Lower lobe of right lung (tissue), 2 donors: ENCODE data around the gene XYLT2. TPM values are rescaled to one million over a fixed set of nuclear protein-coding genes. Genes with fewer than 3 reads are reported as not detected.
"Not testable (repeated sequence)": the region's sequence is repeated elsewhere in the genome, so short reads cannot be mapped to it uniquely, and the experiment has no call there.

Source experiments
- ATAC-seq, 2 donors: fragments of 200-7000 bp; cut with Tn5 transposase; one replicate each; pipeline ENCODE4 v1.9.1; 2020 to 2022; ENCODE audit warnings: mild to moderate bottlenecking in 2 of 2, moderate library complexity in 2 of 2
- DNase-seq: peaks from one replicate; pipeline ENCODE4 v3.0.0-alpha.2; 2020
- H3K27ac ChIP-seq: fragments of 200-600 bp; one replicate; pipeline ENCODE4 v1.8.0; 2022
- H3K27me3 ChIP-seq: fragments of 200-600 bp; one replicate; pipeline ENCODE4 v1.8.0; 2022; ENCODE audit warnings: low read depth
- H3K36me3 ChIP-seq: fragments of 200-600 bp; one replicate; pipeline ENCODE4 v1.8.0; 2022; ENCODE audit warnings: mild to moderate bottlenecking
- H3K4me1 ChIP-seq: fragments of 200-600 bp; one replicate; pipeline ENCODE4 v1.8.0; 2022
- H3K4me3 ChIP-seq: fragments of 200-600 bp; one replicate; pipeline ENCODE4 v1.8.0; 2022; ENCODE audit warnings: mild to moderate bottlenecking
- H3K9me3 ChIP-seq: fragments of 200-600 bp; one replicate; pipeline ENCODE4 v1.8.0; 2022
- intact Hi-C: fragments of 100-400 bp; cut with DNase I; formaldehyde crosslinking; loops from one replicate; pipeline ENCODE4 v1.11.0; 2022
- total RNA-seq: library from RNA; stranded (reverse); fragmentation: NEBNext Ultra II Directional; extraction: Animal tissue kit (Norgen Biotek cat#: 25700); gene quantifications from one replicate; pipeline ENCODE4 v1.2.1, GENCODE V29; 2021
- TF ChIP-seq, protein P1 (sequence below): fragments of 200-600 bp; IDR thresholded peaks from one replicate; pipeline ENCODE4 v1.8.0; 2022; ENCODE audit warnings: antibody characterized with exemption, mild to moderate bottlenecking
- donor health status: DM: no; HTN: yes; CAD: no; lungs with severe emphysema.

XYLT2 gene
- total RNA-seq, 1 donor from 2014 or later = 19.3 TPM

DNA sequence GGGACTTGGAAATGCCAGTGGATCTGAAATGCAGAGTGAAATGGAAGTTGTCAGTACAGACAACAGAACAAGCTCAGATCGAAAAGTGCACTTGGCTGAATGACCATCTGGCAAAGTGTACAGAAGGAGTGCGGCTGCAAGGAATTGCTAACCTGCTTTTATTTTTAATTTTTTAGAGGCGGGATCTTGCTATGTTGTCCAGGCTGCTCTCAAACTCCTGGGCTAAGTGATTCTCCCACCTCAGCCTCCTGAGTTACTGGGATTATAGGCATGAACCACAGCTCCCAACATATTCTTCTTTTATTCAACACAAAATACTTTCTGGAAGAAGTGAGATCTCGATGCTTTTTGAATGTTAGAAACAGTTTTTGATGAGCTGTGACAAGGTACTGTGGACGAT lies 47.8 kb downstream of the XYLT2 start:
- DNase-seq = no peak
- peaks cover 25% of the 10 kb centered on the region for H3K4me1 ChIP-seq
- no peaks in the 10 kb centered on the region for H3K9me3 ChIP-seq
- intact Hi-C loops = no loop called here
- no peaks in the 10 kb centered on the region for H3K27me3 ChIP-seq
- no peak overlapping the region for H3K4me3 ChIP-seq
- H3K36me3 ChIP-seq = peaks cover 65% of the 10 kb centered on the region
- TF ChIP-seq, protein P1, sequence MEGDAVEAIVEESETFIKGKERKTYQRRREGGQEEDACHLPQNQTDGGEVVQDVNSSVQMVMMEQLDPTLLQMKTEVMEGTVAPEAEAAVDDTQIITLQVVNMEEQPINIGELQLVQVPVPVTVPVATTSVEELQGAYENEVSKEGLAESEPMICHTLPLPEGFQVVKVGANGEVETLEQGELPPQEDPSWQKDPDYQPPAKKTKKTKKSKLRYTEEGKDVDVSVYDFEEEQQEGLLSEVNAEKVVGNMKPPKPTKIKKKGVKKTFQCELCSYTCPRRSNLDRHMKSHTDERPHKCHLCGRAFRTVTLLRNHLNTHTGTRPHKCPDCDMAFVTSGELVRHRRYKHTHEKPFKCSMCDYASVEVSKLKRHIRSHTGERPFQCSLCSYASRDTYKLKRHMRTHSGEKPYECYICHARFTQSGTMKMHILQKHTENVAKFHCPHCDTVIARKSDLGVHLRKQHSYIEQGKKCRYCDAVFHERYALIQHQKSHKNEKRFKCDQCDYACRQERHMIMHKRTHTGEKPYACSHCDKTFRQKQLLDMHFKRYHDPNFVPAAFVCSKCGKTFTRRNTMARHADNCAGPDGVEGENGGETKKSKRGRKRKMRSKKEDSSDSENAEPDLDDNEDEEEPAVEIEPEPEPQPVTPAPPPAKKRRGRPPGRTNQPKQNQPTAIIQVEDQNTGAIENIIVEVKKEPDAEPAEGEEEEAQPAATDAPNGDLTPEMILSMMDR = no peak
- ATAC-seq = no peak
- no peak overlapping the region for H3K27ac ChIP-seq

DNA sequence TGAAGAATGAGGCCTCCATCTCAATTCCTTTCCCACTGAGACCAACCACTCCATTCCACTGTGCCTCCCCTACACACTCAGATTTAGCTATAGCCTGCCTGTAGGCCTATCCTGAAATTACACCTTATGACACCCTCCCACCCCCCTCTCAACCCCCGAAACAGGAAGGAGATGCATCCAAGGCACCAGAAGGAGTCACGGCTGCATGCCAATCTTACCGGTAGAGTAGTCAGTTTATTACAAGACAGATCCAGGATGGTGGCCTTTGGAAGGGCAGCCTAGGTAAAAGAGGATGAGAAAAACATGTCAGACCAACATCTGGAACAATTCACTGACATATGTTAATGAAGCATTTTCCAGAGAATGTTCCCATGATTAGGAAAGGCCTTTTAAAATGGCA lies 48.8 kb downstream of the XYLT2 start:
- H3K4me1 ChIP-seq = peaks cover 25% of the 10 kb centered on the region
- DNase-seq = no peak
- intact Hi-C loops = no loop called here
- no peak overlapping the region for H3K4me3 ChIP-seq
- no peak overlapping the region for H3K27ac ChIP-seq
- H3K36me3 ChIP-seq = peaks cover 55% of the 10 kb centered on the region
- TF ChIP-seq, protein P1 = no peak
- ATAC-seq = no peak
- no peaks in the 10 kb centered on the region for H3K27me3 ChIP-seq
- H3K9me3 ChIP-seq = no peaks in the 10 kb centered on the region

DNA sequence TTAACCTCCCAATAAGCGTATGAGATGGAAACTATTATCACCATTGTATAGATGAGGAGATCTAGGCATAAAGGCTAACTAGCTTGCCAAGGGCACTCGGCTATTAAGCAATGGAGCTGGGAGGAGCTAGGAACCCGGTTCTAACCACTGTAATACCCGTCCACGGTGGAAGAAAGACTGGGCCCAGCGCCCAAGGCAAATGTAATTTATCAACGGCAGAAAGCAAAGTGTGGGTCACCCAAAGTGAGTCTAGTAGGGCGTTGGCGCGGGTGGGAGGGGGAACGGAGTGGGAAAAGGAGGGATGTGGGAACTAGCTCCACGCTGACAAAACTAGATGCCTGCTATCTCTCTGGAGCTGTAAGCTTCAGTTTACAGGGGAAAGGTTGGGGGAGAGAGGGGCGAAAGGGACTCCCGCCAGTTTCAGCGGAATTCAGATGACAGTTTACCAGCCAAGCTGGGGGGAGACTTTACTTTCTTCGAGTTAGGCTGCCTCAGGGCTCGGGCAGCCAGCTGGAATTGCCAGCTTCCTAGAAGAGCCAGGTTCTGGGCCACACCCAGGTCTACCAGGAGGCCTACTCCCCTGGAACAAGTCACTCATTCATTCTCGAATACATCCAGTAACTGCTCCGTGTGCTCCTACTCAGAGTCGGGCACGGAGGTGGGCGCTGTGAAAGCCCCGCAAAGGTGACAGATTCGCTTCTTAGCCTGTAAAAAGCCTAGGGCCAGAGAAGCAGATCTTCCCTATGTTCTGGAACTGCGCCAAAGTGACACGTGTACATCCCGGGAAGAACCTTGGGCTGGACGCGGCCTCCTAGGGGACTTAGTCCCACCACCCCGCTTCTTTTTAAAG lies 50.6 kb downstream of the XYLT2 start:
- DNase-seq = peak; percentile 70
- ATAC-seq = peak; percentile 79 to 86
- H3K27ac ChIP-seq = peak overlapping the region; percentile 88
- H3K4me3 ChIP-seq = peak overlapping the region; percentile 81
- intact Hi-C loops = no loop called here
- no peaks in the 10 kb centered on the region for H3K27me3 ChIP-seq
- TF ChIP-seq, protein P1 = no peak
- no peaks in the 10 kb centered on the region for H3K9me3 ChIP-seq
- peaks cover 37% of the 10 kb centered on the region for H3K36me3 ChIP-seq
- H3K4me1 ChIP-seq = peaks cover 25% of the 10 kb centered on the region

DNA sequence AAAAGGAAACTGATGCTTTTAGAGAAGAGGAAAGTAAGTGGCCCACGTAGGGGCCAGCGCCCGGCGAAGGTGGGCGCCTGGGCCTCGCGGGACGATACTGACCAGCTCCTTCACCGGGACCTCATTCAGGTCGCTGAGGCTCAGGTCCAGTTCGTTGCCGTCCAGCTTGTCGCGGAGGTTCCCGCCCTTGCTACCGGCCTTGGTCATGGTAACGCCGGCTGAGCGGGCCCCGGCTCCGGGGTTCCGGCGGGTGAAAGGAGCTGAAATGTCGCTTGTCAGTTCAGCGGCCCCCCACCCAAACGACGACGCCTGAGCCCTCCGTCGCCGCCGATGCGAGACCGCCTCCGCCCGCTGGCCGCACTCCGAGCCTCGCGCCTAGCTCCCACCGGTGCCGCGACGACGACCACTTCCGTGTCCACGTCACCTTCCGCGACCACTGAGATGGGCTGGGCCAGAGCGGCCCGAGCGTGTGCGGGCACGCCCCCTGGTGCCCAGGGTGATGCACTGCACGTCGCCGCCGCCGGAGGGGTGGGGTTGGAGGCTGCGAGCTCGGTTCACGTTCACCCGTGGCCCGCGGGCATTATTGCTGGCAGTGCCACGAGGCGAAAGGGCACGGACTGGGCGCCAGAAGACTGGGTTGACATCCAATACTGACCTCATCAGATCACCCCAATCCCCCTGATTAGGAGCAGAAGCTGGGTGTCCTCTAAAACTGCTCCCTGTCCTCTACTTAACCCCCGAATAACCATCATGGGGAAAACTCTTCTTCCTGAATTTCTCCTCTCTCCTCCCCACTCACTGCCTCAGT lies 51.4 kb downstream of the XYLT2 start, which contains the start of gene LRRC59:
Gene LRRC59 (minus strand): TSS at position 413 of the 808 bp plus-strand sequence. CDS start 206 bp downstream, at position 207.
- H3K36me3 ChIP-seq = peaks cover 29% of the 10 kb centered on the region
- H3K4me1 ChIP-seq = peaks cover 25% of the 10 kb centered on the region
- peak; percentile 94 for DNase-seq

DNA sequence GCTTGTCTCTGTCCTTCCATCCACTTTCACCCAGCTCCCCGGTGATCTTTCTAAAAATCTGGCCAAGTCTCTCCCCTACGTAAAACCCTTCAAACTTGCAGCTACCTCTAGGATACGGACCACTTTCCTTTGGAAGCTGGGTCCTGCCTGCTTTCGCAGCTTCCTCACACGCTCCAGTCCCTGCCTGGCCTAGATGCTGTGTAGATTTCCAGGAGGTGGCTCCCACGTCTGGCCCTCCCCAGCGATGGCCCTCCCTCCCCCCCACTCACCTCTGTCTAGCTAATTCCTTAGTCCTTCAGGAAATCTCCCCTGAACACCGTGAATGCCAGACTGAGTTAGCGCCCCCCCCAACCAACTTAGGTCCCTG lies 52.0 kb downstream of the XYLT2 start:
- no peak for ATAC-seq
- peak overlapping the region; percentile 81 for H3K4me3 ChIP-seq
- TF ChIP-seq, protein P1 = no peak

More for the DNA sequence above, 51.4 kb downstream of the XYLT2 start, which contains the start of gene LRRC59:
- peak; percentile 98 to 100 for ATAC-seq
- Histone ChIP-seq H3K4me3 (peak within 1 kb of the TSS; percentile 81), H3K27ac (peak within 1 kb of the TSS; percentile 88), H3K9me3 (no peaks in the 10 kb centered on the region), H3K27me3 (no peaks in the 10 kb centered on the region)
- intact Hi-C loops = no loop called here
- TF ChIP-seq, protein P1 = peak; percentile 98

DNA sequence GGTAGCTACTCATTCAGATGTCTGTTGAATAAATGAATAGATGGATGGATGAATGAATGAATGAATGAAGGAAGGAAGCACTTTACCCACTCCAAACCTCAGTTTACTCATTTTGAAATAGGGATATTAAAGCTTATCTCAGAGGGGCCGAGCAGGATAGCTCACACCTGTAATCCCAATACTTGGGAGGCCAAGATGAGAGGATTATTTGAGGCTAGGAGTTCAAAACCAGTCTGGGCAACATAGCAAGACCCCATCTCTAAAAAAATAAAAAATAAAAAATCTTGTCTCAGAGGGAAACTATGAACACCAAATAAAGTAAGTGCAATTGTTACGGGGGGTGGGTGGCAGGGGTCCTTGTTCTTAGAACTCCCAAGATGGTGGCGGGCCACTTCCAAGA lies 52.7 kb downstream of the XYLT2 start:
- H3K4me3 ChIP-seq, H3K27me3 ChIP-seq, H3K9me3 ChIP-seq, ATAC-seq, H3K27ac ChIP-seq, DNase-seq, intact Hi-C loops: not testable (repeated sequence)
- Histone ChIP-seq H3K4me1 (peaks cover 25% of the 10 kb centered on the region), H3K36me3 (peaks cover 15% of the 10 kb centered on the region)

More for the DNA sequence above, 52.0 kb downstream of the XYLT2 start:
- intact Hi-C loops = no loop called here
- H3K9me3 ChIP-seq = no peaks in the 10 kb centered on the region
- no peak for DNase-seq
- H3K27ac ChIP-seq = peak overlapping the region; percentile 88
- peaks cover 25% of the 10 kb centered on the region for H3K4me1 ChIP-seq
- H3K27me3 ChIP-seq = no peaks in the 10 kb centered on the region
- peaks cover 23% of the 10 kb centered on the region for H3K36me3 ChIP-seq

DNA sequence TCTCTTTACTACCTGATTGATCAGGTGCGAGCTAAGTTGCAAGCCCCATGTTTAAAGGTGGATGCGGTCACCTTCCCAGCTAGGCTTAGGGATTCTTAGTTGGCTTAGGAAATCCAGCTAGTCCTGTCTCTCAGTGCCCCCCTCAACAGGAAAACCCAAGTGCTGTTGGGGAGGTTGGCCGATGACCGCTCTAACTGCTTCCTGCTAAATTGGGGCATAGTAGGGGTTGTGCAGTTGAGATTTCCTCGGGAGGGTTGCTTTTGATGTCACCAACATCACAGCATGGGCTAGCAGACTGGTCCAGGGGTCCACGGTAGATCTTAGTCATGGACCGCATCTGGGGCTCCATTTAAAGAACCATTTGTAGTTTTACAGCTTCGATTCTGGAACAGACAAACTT lies 53.7 kb downstream of the XYLT2 start:
- H3K4me1 ChIP-seq = peaks cover 25% of the 10 kb centered on the region
- ATAC-seq, intact Hi-C loops, H3K27me3 ChIP-seq, H3K27ac ChIP-seq, H3K9me3 ChIP-seq, DNase-seq, H3K4me3 ChIP-seq, H3K36me3 ChIP-seq: not testable (repeated sequence)

DNA sequence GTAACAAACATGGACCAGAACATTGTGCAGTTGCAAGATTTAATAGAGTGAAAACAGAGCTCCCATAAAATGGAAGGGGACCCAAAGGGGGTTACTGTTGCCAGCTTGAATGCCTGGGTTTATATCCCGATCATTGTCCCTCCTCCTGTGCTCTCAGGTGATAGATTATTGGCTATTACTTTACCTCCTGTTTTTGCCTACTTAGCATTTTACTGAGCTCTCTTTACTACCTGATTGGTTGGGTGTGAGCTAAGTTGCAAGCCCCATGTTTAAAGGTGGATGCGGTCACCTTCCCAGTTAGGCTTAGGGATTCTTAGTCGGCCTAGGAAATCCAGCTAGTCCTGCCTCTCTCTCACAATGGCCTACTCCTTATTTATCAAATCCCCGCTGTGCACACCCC lies 59.4 kb downstream of the XYLT2 start:
- intact Hi-C loops, H3K27me3 ChIP-seq, H3K27ac ChIP-seq, H3K9me3 ChIP-seq, H3K4me1 ChIP-seq, DNase-seq, ATAC-seq, H3K36me3 ChIP-seq, H3K4me3 ChIP-seq: not testable (repeated sequence)
